ENCODE measurements around the gene TMEM273. TPM values are rescaled to one million over a fixed set of nuclear protein-coding genes. Genes with fewer than 3 reads are reported as not detected.
A peak's percentile ranks its signal among the peaks of the same experiment; 100 is the strongest.

Gene TMEM273
- total and polyA plus RNA-seq, 10 of the 15 experiments (the other 5 are each of a cell fraction or from before 2014, with no cell fraction given) = 10.3 to 46.3 (median 26.4) TPM

GRCh38 chr10:49176310-49177268, 11.6 kb downstream of the TMEM273 start:
- intact Hi-C loops (cut with micrococcal nuclease; ENCODE audit: unreplicated experiment) = loop anchor here (1.0 to 10.0 kb wide), 3 partner anchors 11 to 338 kb away; no protein-coding TSS in a partner anchor
- RAD21 ChIA-PET (ENCODE audit: unreplicated experiment) = interaction anchor here (0.9 to 1.3 kb wide), 2 partner anchors 12 to 125 kb away, joined by 3 read pairs; partner anchors contain the start of gene TMEM273
- DNase-seq (ENCODE audit: low read depth, low spot score) (no peak), ATAC-seq (peak; percentile 1; the same call in 1 of the 3 replicates), FAIRE-seq (peak; percentile 23)
- H3K27me3 ChIP-seq (replicated peaks in 1 of 2; ENCODE audit: control insufficient read depth in 2 of 2, insufficient read depth in 2 of 2, low read length in 1 of 2) = no peaks in the 10 kb centered on the region
- 82% methylated on average over 19 of the region's 19 CpGs for WGBS (ENCODE audit: insufficient coverage, insufficient replicate concordance, low lambda C conversion rate, missing lambda C conversion rate)
- in situ Hi-C loops (cut with MboI) = loop anchor here (10.0 to 25.0 kb wide), 2 partner anchors 512 to 1461 kb away; no protein-coding TSS in a partner anchor
- no peak overlapping the region for H3K4me3 ChIP-seq
- H4K20me1 ChIP-seq (ENCODE audit: control insufficient read depth, insufficient read depth) = no peaks in the 10 kb centered on the region
- POLR2A ChIA-PET = no interaction called here
- H2AFZ ChIP-seq (ENCODE audit: control insufficient read depth, low read depth, low read length) = peak overlapping the region; percentile 78
- CTCF ChIA-PET = interaction anchor here (1.1 kb wide), 1 partner anchor 15 kb away, joined by 4 read pairs; no protein-coding TSS in a partner anchor
- peak overlapping the region; percentile 87 for H3K27ac ChIP-seq (ENCODE audit: control insufficient read depth, insufficient read depth)
- H3K9me3 ChIP-seq (replicated peaks; ENCODE audit: control insufficient read depth, insufficient read depth, low read length) = no peaks in the 10 kb centered on the region
- peaks cover 58% of the 10 kb centered on the region for H3K4me1 ChIP-seq (ENCODE audit: control insufficient read depth, insufficient read depth, low read length)
- H3K4me2 ChIP-seq (ENCODE audit: control insufficient read depth, insufficient read depth) = peak overlapping the region; percentile 68
- SMC1A ChIA-PET (ENCODE audit: uncharacterized antibody, unreplicated experiment) = interaction anchor here (1.5 to 4.0 kb wide), 2 partner anchors 13 to 350 kb away, joined by 3 to 30 read pairs; partner anchors contain the start of gene TMEM273
- TSS peak; percentile 28 for BruUV-seq (replicated peaks)
- H3K9ac ChIP-seq (ENCODE audit: control insufficient read depth, insufficient read depth, low read length) = peak overlapping the region; percentile 65
- H3K36me3 ChIP-seq (ENCODE audit: control insufficient read depth in 2 of 2, insufficient read depth in 2 of 2, low read length in 1 of 2) = no peaks in the 10 kb centered on the region; a peak in 1 of 4 replicates
- TF ChIP-seq SMARCA5 (IDR thresholded peaks at IDR 0.05) = peak; percentile 82; the same call in 1 of the 2 replicates
- peak in 1 of 3 experiments; percentile 47; a peak in 1 of 6 replicates for TF ChIP-seq CTCF (IDR thresholded peaks at IDR 0.05 in 2 of 3, conservative IDR thresholded peaks at IDR 0.05 in 1 of 3; ENCODE audit: control insufficient read depth in 2 of 3, extremely low read depth in 1 of 3, insufficient read depth in 1 of 3, low read depth in 3 of 3, low read length in 3 of 3)
- no peak for TF ChIP-seq PAX8 (IDR thresholded peaks at IDR 0.05)
- no peaks in the 10 kb centered on the region for H3K79me2 ChIP-seq (ENCODE audit: control insufficient read depth, insufficient read depth, low read length)

Measured in GM12878 (cell line).